ENCODE results near the gene MGAT4B.

GRCh38 chr5:179791881-179792611 lies 14.6 kb downstream of the MGAT4B start:
- TF ChIP-seq, protein P1, sequence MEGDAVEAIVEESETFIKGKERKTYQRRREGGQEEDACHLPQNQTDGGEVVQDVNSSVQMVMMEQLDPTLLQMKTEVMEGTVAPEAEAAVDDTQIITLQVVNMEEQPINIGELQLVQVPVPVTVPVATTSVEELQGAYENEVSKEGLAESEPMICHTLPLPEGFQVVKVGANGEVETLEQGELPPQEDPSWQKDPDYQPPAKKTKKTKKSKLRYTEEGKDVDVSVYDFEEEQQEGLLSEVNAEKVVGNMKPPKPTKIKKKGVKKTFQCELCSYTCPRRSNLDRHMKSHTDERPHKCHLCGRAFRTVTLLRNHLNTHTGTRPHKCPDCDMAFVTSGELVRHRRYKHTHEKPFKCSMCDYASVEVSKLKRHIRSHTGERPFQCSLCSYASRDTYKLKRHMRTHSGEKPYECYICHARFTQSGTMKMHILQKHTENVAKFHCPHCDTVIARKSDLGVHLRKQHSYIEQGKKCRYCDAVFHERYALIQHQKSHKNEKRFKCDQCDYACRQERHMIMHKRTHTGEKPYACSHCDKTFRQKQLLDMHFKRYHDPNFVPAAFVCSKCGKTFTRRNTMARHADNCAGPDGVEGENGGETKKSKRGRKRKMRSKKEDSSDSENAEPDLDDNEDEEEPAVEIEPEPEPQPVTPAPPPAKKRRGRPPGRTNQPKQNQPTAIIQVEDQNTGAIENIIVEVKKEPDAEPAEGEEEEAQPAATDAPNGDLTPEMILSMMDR (IDR thresholded peaks at IDR 0.05 in 4 of 5, conservative IDR thresholded peaks at IDR 0.05 in 1 of 5) = no peak
- TF ChIP-seq POLR2A (IDR thresholded peaks at IDR 0.05) = no peak

All from gastrocnemius medialis (tissue), 4 donors.